ENCODE results near the gene SCFD2.

DNA sequence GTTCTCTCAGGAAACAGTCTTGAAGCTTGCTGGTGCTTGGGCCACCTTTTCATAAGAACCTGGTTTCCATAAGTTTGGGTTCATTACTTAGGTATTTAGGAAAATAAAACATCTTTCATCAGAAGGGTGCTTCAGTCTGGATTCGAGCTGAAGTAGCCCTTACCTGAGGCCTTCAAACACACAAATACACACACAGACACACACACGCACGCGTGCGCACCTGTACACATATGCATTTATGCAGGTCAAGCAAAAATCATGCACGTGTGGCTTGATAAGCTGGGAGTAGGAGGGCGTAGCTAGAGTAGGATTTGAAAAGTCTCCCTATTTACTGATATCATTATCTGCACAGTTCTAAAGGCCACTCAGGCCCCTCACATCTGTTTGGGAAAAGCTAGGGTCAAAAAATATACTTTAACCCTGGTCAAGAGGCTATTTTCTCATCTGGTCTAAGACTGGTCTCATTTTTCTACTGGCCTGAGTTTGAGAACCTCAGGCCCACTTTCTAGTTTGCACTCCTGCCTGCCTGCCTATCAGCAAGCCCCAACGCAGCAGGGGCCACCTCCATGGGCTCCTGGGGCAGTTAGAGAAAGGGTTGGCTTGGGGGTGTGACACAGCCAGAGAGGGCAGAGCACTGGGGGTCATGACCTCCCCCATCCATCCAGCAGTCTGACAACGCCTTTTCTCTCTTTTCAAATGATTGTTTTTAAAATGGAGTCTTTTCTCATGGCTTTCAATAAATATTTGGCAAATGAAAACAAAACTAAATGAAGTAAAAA is 439.5 kb downstream of the SCFD2 start:
- TF ChIP-seq, protein P1, sequence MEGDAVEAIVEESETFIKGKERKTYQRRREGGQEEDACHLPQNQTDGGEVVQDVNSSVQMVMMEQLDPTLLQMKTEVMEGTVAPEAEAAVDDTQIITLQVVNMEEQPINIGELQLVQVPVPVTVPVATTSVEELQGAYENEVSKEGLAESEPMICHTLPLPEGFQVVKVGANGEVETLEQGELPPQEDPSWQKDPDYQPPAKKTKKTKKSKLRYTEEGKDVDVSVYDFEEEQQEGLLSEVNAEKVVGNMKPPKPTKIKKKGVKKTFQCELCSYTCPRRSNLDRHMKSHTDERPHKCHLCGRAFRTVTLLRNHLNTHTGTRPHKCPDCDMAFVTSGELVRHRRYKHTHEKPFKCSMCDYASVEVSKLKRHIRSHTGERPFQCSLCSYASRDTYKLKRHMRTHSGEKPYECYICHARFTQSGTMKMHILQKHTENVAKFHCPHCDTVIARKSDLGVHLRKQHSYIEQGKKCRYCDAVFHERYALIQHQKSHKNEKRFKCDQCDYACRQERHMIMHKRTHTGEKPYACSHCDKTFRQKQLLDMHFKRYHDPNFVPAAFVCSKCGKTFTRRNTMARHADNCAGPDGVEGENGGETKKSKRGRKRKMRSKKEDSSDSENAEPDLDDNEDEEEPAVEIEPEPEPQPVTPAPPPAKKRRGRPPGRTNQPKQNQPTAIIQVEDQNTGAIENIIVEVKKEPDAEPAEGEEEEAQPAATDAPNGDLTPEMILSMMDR (IDR thresholded peaks at IDR 0.05 in 4 of 5, conservative IDR thresholded peaks at IDR 0.05 in 1 of 5): no peak
- TF ChIP-seq POLR2A (IDR thresholded peaks at IDR 0.05): no peak
